GM19351 (cell line): ENCODE measurements around the gene ZNF614.
"Not testable (repeated sequence)": the region's sequence is repeated elsewhere in the genome, so short reads cannot be mapped to it uniquely, and the experiment has no call there.

Experiments
- ATAC-seq: cut with Tn5 transposase; IDR thresholded peaks from one replicate; pipeline ENCODE4 v1.9.1; 2021; ENCODE audit warnings: mild to moderate bottlenecking, moderate library complexity; ENCODE audit not compliant: unreplicated experiment

Gene ZNF614

GRCh38 chr19:51993422-51993821, 34.8 kb downstream of the ZNF614 start:
- ATAC-seq: no peak

GRCh38 chr19:51986309-51987291, 41.6 kb downstream of the ZNF614 start, which contains the start of gene ZNF350:
ZNF350 (minus strand) TSS chr19:51986840; CDS start chr19:51974360, 12,480 bp downstream.
- peak; percentile 73 for ATAC-seq

GRCh38 chr19:51983361-51983760, 44.8 kb downstream of the ZNF614 start:
- ATAC-seq: no peak

- not testable (repeated sequence) for ATAC-seq
Observed at GRCh38 chr19:51980926-51981325, 47.3 kb downstream of the ZNF614 start.

- ATAC-seq: no peak
Observed at GRCh38 chr19:51980116-51980736, 48.0 kb downstream of the ZNF614 start.

GRCh38 chr19:51978882-51979281, 49.3 kb downstream of the ZNF614 start:
- ATAC-seq: no peak

- ATAC-seq: no peak
Observed at GRCh38 chr19:51977346-51977745, 50.8 kb downstream of the ZNF614 start.

- no peak for ATAC-seq
Observed at GRCh38 chr19:51976852-51977251, 51.3 kb downstream of the ZNF614 start.

- ATAC-seq: not testable (repeated sequence)
Observed at GRCh38 chr19:51975787-51976186, 52.4 kb downstream of the ZNF614 start.

GRCh38 chr19:51971624-51972023, 56.6 kb downstream of the ZNF614 start:
- no peak for ATAC-seq

- no peak for ATAC-seq
Observed at GRCh38 chr19:51970718-51971117, 57.5 kb downstream of the ZNF614 start.

GRCh38 chr19:51965583-51965982, 62.6 kb downstream of the ZNF614 start:
- no peak for ATAC-seq
